GM18517 (cell line): ENCODE data around the gene FGR.
"Not testable (repeated sequence)": the region's sequence is repeated elsewhere in the genome, so short reads cannot be mapped to it uniquely, and the experiment has no call there.

ENCODE experiments used
- ATAC-seq: cut with Tn5 transposase; IDR thresholded peaks from one replicate; pipeline ENCODE4 v1.9.1; 2021; ENCODE audit warnings: mild to moderate bottlenecking, moderate library complexity; ENCODE audit not compliant: unreplicated experiment

The FGR gene

DNA sequence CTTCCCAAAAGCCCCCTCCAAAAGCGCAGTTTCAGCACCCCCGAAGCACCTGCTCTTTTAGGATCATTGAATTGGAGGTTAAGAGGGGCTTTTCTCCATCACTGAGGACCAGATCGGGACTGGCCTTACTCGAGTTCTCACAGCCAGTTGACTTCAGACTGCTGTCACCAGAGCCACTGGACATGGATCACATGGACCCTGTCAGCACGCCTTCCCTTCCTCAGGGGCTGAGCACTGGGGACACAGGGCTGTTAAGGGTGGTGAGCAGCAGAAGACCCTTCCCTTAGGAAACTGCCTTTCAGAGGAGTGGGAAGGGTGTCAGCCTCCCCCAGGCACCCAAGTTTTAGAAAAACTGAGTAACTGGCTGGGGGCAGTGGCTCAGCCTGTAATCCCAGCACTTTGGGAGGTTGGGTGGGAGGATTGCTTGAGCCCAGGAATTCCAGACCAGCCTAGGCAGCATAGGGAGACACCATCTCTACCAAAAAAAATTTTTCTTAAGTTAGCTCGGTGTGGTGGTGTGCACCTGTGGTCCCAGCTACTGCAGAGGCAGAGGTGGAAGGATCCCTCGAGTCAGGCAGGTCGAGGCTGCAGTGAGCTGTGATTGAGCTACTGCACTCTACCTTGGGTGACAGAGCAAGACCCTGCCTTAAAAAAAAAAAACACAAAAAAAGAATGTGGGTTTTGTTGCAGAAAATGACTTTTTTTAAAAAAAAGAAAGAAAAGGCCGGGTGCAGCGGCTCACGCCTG, 584 bp upstream of the FGR start:
- ATAC-seq: no peak

DNA sequence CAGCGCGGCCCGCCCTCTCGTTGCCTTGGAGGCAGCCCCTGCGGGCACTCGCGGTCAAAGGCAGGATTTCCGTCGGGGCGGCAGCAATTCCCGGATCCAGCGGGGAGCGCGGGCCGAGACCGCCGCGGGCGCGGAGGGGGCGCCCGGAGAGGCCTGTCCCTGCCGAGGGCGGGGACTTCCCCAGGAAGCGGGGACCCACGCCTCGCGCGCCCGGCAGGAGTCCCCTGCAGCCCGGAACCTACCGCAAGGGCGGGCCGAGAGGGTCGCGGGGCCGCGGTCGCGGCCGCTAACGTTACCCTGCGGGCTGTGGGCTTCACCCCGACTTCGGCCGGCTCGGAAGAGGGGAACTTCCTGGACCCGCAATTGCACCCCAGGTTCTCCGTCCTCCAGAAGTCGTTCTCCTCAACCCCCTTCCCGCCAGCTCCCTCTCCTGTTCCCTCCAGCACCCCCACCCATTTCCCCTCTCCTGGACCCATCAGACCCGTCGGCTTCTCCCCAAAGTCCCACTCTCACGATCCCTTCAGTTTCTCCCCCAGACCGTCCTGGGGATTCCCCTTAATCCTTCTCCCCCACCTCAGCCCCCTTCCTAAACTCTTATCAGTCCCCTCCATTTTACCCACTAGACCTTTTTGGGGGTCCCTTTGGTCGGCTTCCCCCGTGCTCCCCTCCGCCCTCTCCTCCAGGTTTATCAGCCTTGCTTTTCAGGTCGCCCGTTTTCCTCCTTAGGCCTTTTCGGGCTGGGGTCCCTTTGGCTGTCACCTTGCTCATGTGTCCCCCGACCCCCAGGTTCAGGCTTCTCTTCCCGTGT, 604 bp downstream of the FGR start:
- no peak for ATAC-seq

DNA sequence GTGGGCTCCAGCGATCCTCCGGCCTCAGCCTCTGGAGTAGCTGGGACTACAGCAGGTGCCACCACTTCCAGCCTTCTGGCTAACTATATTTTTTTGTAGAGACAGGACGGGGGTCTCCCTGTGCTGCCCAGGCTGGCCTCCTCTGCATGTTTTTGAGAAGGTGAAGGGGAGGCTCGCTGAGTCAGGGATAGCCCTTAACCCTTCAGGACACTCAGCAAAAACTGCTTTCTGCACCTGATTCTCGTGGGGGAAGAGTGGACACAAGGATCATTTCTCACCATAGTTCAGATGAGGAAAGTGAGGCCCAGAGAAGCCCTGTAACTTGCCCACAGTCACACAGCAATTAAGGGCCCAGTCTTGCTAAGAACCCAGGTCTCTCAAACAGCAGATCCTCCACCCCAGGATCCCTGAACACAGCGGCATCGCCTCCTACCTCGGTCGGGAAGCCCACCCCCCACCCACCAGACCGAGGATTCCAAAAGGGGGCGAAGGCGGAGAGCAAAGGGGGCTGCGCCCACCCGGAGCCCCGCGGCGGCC, 1.3 kb downstream of the FGR start:
- ATAC-seq: no peak

DNA sequence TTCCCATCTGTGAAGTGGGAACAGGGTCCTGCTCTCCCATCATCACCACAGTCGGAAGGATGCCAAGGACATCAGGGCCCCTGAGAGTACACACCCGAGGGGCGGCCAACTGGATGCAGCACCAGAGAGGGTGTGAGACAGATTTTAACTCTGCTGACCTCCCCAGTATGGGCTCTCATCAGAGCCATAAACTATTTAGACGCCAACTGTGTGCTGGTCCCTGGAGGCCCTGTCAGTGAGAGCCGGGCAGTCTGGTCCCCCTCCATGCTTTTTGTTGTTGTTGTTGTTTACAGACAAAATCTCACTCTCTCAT, 1.7 kb downstream of the FGR start:
- ATAC-seq: no peak

DNA sequence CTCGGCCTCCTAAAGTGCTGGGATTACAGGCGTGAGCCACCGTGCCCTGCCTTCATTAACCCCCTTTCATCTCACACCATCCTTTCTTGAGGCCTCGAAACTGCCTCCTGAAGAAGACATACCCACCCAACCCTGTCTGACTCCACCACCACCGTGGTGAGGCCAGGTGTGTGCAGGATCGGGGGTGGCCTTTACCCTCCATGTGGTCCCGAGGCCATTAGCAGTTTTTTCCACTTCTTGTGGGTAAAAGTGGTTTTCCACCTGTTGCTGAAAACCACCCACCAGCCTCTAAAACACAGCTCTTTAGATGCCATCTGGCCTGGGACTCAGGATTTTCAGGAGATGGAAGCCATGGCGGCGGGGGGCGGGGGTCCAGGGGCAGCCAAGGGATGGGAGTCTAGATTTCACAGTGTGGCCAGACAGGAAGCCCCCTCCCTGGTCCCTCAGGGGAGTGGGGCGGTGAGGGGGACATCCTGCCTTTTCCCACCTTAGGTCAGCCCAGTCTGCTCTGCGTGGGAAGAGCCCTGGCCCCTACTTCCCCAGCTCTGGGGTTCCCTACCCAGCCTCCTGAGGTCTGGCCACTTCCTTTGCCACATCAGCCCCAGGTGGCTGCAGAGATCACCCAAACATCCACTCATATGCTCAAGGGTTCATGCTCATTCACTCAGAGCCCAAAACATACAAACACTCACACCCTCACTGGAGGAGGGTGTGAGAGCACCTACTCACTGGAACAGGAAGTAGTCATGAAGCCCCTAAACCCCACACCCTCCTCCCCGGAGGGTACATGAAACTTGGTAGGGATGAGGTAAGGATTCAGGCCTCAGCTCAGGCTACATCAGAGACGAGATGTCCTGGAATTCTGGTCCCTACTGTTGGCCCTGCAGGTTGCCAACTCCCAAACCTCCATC, 2.3 kb downstream of the FGR start:
- peak; percentile 40 for ATAC-seq

DNA sequence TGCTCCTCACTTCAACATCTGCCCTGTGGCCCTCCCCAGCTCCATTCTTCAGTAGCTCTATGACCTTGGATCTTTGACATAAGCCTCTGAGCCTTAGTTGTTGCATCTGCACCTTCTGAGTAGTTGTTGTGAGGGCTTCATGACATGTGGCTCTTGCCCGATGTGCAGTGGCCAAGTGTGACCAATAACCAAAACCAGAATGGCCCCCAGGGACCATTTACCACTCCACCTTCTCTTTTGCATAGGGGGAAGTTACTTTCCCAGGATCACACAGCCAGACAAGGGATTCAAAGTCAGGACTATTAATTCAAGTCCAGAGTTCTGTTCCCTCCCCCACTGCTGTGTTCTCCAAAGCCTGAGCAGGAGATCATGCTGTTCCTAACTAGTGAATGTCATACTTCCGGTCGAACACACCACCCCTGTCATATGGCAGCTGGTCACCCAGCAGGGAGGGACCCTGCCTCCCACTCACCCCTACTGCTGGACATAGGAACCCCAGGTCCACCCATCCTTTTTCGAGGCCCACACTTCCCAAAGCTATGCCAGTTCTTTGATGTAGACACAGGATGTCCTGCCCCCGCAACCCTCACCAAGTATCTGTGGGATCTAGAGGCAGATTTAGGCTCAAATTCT, 4.0 kb downstream of the FGR start:
- ATAC-seq: peak; percentile 39

DNA sequence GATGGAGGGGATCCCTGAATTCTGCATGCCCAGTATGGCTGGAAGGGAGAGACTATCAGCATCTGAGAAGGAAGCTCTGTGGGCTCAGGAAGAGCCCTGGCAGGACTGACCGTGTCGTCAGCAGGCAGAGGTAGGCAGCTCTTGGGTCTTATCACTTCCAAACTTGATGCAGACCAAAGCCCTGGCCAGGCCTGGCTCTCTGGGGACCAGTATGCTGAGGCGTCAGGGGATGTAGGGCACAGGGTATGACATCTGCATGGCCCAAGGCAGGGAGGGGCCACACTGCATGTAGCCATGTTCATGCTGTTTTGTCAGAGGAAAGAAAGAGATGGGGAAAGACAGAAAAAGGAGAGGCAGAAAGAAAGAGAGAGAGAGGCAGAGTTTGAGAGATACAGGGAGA, 6.3 kb downstream of the FGR start:
- ATAC-seq: no peak

DNA sequence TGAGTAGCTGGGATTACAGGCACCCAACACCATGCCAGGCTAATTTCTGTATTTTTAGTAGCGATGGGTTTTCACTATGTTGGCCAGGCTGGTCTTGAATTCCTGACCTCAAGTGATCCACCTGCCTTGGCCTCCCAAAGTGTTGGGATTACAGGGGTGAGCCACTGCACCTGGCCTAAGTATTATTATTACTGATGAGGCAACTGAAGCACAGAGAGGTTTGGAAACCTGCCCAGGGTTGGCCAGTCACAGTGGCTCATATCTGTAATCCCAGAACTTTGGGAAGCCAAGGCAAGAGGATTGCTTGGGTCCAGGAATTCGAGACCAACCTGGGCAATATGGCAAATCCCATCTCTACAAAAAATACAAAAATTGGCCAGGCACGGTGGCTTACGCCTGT, 7.3 kb downstream of the FGR start:
- not testable (repeated sequence) for ATAC-seq

DNA sequence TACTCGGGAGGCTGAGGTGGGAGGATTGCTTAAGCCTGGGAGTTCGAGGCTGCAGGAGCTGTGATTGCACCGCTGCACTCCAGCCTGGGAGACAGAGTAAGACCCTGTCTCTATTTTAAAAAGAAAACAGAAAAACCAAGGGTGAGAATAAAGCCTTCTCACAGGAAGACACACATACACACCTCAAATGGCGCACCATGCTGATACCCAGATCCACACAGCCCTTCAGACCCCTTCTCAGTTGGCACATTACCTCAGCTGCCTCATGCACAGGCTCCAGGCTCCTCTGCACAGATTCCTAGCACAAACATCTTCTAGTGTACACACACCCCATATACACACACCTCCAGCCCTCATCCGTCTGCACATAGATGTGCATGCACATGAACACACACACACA, 7.9 kb downstream of the FGR start:
- ATAC-seq: no peak

DNA sequence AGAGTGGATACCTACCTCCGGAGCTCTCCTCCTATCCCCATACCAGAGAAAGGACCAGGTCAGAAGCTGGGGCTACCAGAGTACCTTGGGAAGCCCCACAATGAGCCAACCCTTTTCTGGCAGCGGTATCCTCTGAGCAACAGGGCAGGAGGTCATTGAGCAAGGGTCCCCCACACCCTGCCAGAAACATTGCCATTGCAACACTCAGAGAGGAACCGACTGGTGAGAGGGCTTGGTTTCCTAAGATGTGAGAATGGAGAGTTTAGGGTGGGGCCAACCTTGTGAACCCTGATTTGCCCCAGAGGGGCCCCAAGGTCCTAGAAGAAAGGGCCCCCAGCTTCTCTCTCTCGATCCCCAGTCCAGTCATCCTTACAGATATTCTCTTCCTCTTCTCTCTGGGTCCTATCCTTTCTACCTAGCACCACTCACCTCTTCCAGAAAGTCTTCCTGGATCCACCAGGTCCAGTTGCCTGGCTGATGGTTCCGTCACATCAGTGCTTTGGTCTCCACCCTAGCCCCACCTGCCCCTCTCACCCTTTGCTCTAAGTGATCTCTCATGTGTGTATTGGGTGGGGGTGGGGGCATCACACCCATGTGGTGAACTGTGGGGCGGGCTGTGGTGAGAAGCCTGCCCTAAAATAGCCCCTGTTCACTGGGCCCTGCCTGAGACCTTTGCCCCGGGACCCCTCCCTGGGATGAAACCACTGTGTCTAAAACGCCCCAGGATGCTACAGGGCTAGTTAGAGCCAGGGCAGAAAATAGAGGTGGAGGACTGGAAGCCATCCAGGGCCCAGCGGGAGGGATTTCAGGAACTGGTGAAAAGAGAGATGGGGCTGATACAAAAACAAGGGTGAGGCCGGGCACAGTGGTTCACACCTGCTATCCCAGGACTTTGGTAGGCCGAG, 8.7 kb downstream of the FGR start:
- ATAC-seq: no peak

DNA sequence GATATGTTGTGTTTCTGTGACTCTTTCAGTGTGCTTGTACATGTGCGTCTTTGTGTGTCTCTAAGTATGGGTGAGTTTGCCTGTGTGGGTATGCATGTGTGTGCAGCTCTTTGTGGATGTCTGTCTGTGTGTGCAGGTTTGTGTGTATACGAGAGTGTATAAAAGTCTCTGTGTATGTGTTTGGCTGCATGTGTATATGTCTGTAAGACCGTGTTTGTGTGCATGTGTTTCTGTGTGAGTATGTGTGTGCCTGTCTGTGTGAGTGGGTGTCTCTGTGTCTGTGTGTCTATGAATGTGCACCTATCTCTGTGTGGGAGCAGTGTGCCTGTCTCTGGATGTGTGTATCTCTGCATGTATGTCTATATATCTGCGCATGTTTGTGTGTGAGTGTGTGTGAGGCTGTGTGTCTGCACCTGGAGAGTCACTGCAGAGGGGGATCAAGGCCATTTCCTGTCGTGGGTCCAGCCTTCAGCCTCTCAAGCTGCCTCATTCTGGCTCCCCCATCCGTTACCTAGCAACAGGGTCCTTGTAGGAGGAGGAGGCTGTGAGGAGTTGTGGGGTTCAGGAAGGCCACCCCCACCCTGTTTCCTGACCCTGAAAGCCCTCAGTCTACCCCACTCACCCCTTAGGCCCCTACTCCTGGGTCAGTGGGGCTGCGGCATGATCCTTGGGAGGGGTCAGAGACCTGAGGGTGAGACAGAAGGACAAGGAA, 10.4 kb downstream of the FGR start:
- no peak for ATAC-seq

DNA sequence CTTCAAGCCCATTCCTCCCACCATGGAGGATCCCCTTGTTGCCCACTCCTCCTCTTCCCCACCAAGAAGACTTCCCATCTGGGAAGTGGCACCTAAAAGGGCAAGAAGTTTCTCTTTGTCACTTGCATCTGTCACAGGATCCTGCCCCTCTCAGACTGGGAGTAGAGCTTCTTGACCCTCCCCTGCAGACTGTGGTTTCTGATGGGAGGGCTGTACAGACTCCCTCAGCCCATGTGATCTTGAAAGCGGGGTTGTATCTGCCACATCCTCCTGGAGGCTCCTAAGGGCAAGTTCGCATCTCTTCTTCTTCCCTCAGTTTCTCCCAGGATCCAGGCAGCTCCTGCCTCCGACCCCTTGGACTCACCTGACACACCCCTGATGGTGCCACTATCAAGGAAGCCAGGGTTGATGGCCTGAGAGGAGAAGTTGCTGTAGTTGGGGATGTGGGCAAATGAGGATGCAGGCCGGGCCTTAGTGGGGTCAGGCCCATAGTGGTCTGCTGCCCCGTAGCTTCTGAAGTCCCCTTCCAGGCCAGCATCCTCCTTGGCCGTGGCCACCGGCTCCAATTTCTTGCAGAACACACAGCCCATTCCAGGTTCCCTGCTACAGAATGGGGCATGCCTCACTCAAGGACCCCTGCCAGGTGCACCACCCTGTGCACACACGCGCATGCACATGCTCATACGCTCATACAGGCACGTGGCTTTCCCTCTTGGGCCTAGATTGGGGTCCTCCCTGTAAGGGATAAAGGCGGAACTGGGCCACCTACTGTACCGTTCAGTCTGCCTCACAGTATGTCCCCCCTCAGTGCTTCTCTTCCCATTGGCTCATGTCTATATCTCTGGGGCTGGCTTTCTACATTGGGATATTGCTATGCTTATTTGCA, 11.4 kb downstream of the FGR start:
- no peak for ATAC-seq

DNA sequence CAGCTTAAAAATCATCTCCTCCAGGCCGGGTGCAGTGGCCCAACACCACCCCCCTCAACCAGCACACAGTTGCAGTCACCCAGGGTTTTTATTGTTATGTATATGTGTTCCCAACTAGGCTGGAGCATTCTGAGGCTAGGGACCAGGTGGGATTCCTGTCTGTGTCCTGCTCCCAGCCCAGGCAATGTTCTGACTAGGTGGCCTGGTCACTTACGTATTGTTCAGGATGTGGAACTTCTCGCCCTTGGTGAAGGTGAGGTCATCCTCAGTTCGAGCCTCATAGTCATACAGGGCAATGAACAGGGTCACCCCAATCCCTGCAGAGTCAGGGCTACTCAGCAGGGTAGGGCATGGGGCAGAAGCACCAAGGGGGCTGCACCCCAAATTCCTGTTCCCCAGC, 12.2 kb downstream of the FGR start:
- ATAC-seq: no peak

DNA sequence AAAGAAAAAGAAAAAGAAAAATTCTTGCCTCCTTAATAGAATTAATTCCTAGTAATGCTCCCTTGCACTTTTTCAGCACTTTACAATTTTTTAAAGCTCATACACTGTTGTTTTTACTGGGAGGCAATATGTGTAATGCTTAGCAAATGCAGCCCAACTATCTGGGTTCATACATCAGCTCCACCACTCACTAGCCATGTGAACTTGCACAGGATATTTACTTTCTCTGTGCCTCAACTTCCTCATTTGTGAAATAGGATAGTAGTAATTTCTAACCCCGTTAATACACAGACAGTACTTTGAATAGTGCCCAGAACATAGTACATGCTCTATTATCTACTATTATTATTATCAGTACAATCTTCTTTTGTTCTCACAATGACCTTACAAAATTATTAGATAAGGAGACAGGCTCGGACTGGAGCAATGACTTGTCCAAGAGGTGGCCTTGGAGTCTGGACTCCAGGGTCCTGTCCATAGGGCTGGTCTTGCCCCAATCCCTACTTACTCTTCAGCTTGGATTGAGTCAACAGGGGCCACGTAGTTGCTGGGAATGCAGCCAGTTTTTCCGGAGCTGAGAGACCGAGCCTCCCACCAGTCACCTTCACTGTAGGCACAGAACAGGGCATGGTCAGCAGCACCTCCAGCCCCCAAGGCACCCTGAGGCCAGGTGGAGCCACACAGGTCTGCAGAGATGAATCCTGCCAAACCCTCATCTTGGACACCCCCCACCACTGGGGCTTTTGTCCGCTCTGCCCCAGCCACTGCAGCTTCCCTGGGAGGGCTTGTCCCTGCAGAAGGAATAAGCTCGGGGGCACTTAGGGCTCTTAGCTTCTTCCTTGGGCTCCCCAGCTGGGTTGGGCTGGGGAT, 13.7 kb downstream of the FGR start:
- ATAC-seq: no peak

DNA sequence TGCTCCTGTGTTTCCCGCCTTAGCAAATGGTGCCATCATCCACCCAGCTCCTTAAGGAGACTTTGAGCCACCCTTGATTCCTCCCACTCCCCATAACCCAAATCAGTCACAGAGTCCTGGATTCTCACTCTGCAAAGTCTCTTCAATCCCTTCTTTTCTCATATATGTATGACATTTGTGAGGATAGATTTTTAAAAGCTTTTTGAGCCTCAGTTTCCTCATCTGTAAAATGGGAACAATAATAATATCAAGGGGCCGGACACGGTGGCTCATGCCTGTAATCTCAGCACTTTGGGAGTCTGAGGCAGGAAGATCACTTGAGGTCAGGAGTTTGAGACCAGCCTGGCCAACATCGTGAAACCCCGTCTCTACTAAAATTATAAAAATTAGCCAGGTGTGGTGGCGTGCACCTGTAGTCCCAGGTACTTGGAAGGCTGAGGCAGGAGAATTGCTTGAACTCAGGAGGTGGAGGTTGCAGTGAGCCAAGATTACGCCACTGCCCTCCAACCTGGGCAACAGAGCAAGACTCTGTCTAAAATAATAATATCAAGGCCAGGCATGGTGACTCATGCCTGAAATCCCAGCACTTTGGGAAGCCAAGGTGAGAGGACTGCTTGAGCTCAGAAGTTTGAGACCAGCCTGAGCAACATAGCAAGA, 15.1 kb downstream of the FGR start:
- ATAC-seq: not testable (repeated sequence)

DNA sequence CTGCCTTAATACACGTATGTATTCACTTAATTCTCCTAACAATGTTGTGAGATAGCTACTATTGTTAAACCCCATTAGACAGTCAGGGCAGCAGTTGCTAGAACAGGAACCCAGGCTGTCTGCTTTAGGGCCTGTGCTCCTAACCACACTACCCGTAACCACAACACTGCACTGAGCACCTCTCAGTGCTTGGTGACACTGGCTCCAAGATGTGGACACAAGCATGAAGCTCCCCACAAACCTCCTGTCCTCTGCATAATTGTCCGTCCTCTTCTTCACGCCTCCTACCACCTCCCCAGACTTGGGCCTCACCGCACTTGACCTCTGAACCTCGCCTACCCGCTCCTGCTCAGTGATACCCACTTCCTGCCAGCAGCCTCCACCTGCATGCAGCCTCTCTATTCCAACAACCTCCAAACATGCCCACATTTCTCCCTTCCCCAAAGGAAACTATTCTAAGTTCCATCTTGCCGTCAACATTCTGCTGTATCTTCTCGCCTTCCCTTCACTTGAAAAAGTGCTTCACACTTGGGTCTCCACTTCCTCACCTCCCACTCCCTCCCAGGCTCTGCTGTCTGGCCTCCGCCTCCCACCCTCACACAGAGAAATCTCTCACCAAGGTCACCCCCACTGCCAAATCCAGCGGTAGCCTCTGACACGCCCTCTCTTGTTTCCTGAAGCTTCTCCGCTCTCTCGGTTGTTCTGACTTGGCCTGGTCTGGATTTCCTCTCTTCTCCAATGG, 16.5 kb downstream of the FGR start:
- no peak for ATAC-seq
